WTC11 (cell line): Measurements from ENCODE around the gene MTA2. TPM values are rescaled to one million over a fixed set of nuclear protein-coding genes. Genes with fewer than 3 reads are reported as not detected.
A peak's percentile ranks its signal among the peaks of the same experiment; 100 is the strongest.

ENCODE experiments used
- CBFB ChIP-seq: sonication (generic); formaldehyde crosslinking; IDR thresholded peaks from 2 replicates; pipeline ENCODE4 v1.8.1; 2022; ENCODE audit warnings: mild to moderate bottlenecking, low read depth, missing genetic modification reagents
- CREM ChIP-seq: sonication (generic); formaldehyde crosslinking; IDR thresholded peaks from 2 replicates; pipeline ENCODE4 v1.8.1; 2022; ENCODE audit warnings: mild to moderate bottlenecking, missing genetic modification reagents, moderate library complexity
- CTCF ChIP-seq: fragments of 200-600 bp; IDR thresholded peaks from 2 replicates; pipeline ENCODE4 v1.8.0; 2022; ENCODE audit warnings: antibody characterized with exemption
- EMX1 ChIP-seq: fragments of 250-450 bp; sonication (Bioruptor Pico); IDR thresholded peaks from 2 replicates; pipeline ENCODE4 v1.8.0; 2021; ENCODE audit warnings: mild to moderate bottlenecking
- ESRRA ChIP-seq: sonication (generic); formaldehyde crosslinking; IDR thresholded peaks from 2 replicates; pipeline ENCODE4 v1.8.1; 2022; ENCODE audit warnings: mild to moderate bottlenecking, missing genetic modification reagents, borderline replicate concordance
- FOXK1 ChIP-seq: sonication (generic); formaldehyde crosslinking; IDR thresholded peaks from 2 replicates; pipeline ENCODE4 v1.8.0; 2022; ENCODE audit warnings: mild to moderate bottlenecking, moderate library complexity, missing genetic modification reagents
- GTF2I ChIP-seq: fragments of 250-450 bp; sonication (Bioruptor Pico); conservative IDR thresholded peaks from 2 replicates; pipeline ENCODE4 v1.4.0; 2021; ENCODE audit warnings: mild to moderate bottlenecking
- IRF1 ChIP-seq: sonication (generic); formaldehyde crosslinking; IDR thresholded peaks from 2 replicates; pipeline ENCODE4 v1.8.0; 2023; ENCODE audit warnings: missing genetic modification reagents
- IRF2 ChIP-seq: sonication (generic); formaldehyde crosslinking; IDR thresholded peaks from 2 replicates; pipeline ENCODE4 v1.8.0; 2022; ENCODE audit warnings: low read depth, missing genetic modification reagents, borderline replicate concordance
- MXD4 ChIP-seq: fragments of 250-450 bp; sonication (Bioruptor Pico); IDR thresholded peaks from 2 replicates; pipeline ENCODE4 v1.8.0; 2021; ENCODE audit warnings: mild to moderate bottlenecking, moderate library complexity, borderline replicate concordance
- NFYB ChIP-seq: sonication (generic); formaldehyde crosslinking; conservative IDR thresholded peaks from 2 replicates; pipeline ENCODE4 v1.8.0; 2022; ENCODE audit warnings: low read depth, missing genetic modification reagents
- NR3C1 ChIP-seq: sonication (generic); formaldehyde crosslinking; conservative IDR thresholded peaks from 2 replicates; pipeline ENCODE4 v1.8.1; 2023; ENCODE audit warnings: low read depth, mild to moderate bottlenecking, missing genetic modification reagents
- RORB ChIP-seq: fragments of 250-450 bp; sonication (Bioruptor Pico); IDR thresholded peaks from 2 replicates; pipeline ENCODE4 v1.9.0; 2021; ENCODE audit warnings: mild to moderate bottlenecking
- TEAD1 ChIP-seq: sonication (generic); formaldehyde crosslinking; IDR thresholded peaks from 2 replicates; pipeline ENCODE4 v1.8.0; 2022; ENCODE audit warnings: mild to moderate bottlenecking, missing genetic modification reagents
- TEAD4 ChIP-seq: sonication (generic); formaldehyde crosslinking; IDR thresholded peaks from 2 replicates; pipeline ENCODE4 v1.8.0; 2022; ENCODE audit warnings: mild to moderate bottlenecking, missing genetic modification reagents
- USF1 ChIP-seq: sonication (generic); formaldehyde crosslinking; IDR thresholded peaks from 2 replicates; pipeline ENCODE4 v1.8.0; 2022; ENCODE audit warnings: mild to moderate bottlenecking, missing genetic modification reagents
- ZNF138 ChIP-seq: sonication (generic); formaldehyde crosslinking; conservative IDR thresholded peaks from 2 replicates; pipeline ENCODE4 v1.8.1; 2022; ENCODE audit warnings: mild to moderate bottlenecking, moderate library complexity, missing genetic modification reagents
- ZNF263 ChIP-seq: sonication (generic); formaldehyde crosslinking; IDR thresholded peaks from 2 replicates; pipeline ENCODE4 v1.8.1; 2022; ENCODE audit warnings: low read depth, mild to moderate bottlenecking, moderate library complexity, missing genetic modification reagents
- ZNF317 ChIP-seq: sonication (generic); formaldehyde crosslinking; IDR thresholded peaks from 2 replicates; pipeline ENCODE4 v1.8.1; 2023; ENCODE audit warnings: low read depth, mild to moderate bottlenecking, moderate library complexity, missing genetic modification reagents, borderline replicate concordance
- ZNF416 ChIP-seq: fragments of 250-450 bp; sonication (Bioruptor Pico); IDR thresholded peaks from 2 replicates; pipeline ENCODE4 v1.9.0; 2021; ENCODE audit warnings: mild to moderate bottlenecking, inconsistent platforms
- ZNF671 ChIP-seq: fragments of 250-450 bp; sonication (Bioruptor Pico); IDR thresholded peaks from 2 replicates; pipeline ENCODE4 v1.8.0; 2021; ENCODE audit warnings: mild to moderate bottlenecking
- total RNA-seq: library from RNA; stranded (reverse); gene quantifications from 3 replicates; pipeline ENCODE4 v1.2.3, GENCODE V29; 2021
- TF ChIP-seq, protein P1 (sequence below): sonication (generic); formaldehyde crosslinking; IDR thresholded peaks from 2 replicates; pipeline ENCODE4 v1.8.1; 2023; ENCODE audit warnings: mild to moderate bottlenecking, moderate library complexity, missing genetic modification reagents
- TF ChIP-seq, protein P2 (sequence below): sonication (generic); formaldehyde crosslinking; IDR thresholded peaks from 2 replicates; pipeline ENCODE4 v1.8.1; 2022; ENCODE audit warnings: missing genetic modification reagents, borderline replicate concordance
- TF ChIP-seq, protein P3 (sequence below): fragments of 250-450 bp; sonication (Bioruptor Pico); IDR thresholded peaks from 2 replicates; pipeline ENCODE4 v1.8.0; 2021; ENCODE audit warnings: mild to moderate bottlenecking
- TF ChIP-seq, protein P4 (sequence below): fragments of 250-450 bp; sonication (Bioruptor Pico); IDR thresholded peaks from 2 replicates; pipeline ENCODE4 v2.1.2; 2022; ENCODE audit warnings: mild to moderate bottlenecking, moderate library complexity
- TF ChIP-seq, protein P5 (sequence below): sonication (generic); formaldehyde crosslinking; IDR thresholded peaks from 2 replicates; pipeline ENCODE4 v1.8.1; 2022; ENCODE audit warnings: mild to moderate bottlenecking, moderate library complexity, missing genetic modification reagents

MTA2 gene
- total RNA-seq, 1 experiment from 2014 or later, result 115 TPM

DNA sequence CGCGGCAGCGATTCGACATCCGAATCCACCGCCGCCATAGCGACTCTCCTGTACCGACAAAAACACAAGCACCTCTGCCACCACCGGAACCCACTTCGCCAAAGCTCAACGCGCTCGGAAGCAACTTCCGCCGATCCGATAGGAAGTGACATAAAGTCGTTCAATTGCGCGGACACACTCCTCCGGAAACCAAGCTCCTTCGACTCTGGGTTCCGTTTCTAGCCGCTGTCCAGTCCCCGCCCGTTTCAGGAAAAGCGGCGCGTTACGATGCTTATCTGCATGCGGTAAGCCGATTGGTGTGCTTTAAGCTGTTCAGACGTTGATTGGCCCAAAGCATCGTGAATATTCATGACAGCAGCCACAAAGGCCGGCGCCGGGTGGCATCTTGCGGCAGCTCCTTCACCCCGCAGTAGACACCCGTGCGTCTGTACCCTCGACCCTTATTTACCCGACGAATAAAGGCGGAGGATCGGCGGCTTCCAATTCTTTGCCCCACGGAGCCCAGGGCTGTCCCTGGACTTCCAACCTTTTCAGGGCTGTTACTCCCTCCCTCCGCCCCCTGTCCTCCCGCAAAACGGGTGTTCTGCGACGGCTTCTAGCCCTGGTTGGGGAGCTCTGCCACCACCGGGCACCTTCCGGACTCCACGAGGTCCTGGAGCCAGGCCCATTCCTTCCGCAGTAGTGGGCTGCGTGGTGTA, 10.1 kb downstream of the MTA2 start, which contains the start of gene TUT1 (continued):
- TF ChIP-seq, protein P1, sequence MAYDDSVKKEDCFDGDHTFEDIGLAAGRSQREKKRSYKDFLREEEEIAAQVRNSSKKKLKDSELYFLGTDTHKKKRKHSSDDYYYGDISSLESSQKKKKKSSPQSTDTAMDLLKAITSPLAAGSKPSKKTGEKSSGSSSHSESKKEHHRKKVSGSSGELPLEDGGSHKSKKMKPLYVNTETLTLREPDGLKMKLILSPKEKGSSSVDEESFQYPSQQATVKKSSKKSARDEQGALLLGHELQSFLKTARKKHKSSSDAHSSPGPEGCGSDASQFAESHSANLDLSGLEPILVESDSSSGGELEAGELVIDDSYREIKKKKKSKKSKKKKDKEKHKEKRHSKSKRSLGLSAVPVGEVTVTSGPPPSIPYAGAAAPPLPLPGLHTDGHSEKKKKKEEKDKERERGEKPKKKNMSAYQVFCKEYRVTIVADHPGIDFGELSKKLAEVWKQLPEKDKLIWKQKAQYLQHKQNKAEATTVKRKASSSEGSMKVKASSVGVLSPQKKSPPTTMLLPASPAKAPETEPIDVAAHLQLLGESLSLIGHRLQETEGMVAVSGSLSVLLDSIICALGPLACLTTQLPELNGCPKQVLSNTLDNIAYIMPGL, result 0 out of 2 replicates have a peak, but pooled peaks have one; percentile 18
- TF ChIP-seq CREM (CRISPR knock-in tag) (peak; percentile 95), IRF1 (no peak), NFYB (CRISPR knock-in tag) (peak; percentile 63), NR3C1 (CRISPR knock-in tag) (no peak), ZNF138 (CRISPR knock-in tag) (no peak), ZNF263 (CRISPR knock-in tag) (no peak), ZNF671 (CRISPR knock-in tag) (no peak), CBFB (0 out of 2 replicates have a peak, but pooled peaks have one; percentile 64), TEAD4 (CRISPR knock-in tag) (no peak), USF1 (CRISPR knock-in tag) (no peak), IRF2 (CRISPR knock-in tag) (no peak), ZNF317 (CRISPR knock-in tag) (no peak), GTF2I (CRISPR knock-in tag) (no peak), RORB (CRISPR knock-in tag) (no peak), FOXK1 (CRISPR knock-in tag) (peak; percentile 97), ZNF416 (no peak), TEAD1 (CRISPR knock-in tag) (peak; percentile 85; the same call in 1 of the 2 replicates), EMX1 (CRISPR knock-in tag) (no peak), CTCF (no peak), MXD4 (CRISPR knock-in tag) (no peak), ESRRA (CRISPR knock-in tag) (no peak)
- TF ChIP-seq, protein P2, sequence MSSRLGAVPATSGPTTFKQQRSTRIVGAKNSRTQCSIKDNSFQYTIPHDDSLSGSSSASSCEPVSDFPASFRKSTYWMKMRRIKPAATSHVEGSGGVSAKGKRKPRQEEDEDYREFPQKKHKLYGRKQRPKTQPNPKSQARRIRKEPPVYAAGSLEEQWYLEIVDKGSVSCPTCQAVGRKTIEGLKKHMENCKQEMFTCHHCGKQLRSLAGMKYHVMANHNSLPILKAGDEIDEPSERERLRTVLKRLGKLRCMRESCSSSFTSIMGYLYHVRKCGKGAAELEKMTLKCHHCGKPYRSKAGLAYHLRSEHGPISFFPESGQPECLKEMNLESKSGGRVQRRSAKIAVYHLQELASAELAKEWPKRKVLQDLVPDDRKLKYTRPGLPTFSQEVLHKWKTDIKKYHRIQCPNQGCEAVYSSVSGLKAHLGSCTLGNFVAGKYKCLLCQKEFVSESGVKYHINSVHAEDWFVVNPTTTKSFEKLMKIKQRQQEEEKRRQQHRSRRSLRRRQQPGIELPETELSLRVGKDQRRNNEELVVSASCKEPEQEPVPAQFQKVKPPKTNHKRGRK (CRISPR knock-in tag), result no peak
- TF ChIP-seq, protein P3, sequence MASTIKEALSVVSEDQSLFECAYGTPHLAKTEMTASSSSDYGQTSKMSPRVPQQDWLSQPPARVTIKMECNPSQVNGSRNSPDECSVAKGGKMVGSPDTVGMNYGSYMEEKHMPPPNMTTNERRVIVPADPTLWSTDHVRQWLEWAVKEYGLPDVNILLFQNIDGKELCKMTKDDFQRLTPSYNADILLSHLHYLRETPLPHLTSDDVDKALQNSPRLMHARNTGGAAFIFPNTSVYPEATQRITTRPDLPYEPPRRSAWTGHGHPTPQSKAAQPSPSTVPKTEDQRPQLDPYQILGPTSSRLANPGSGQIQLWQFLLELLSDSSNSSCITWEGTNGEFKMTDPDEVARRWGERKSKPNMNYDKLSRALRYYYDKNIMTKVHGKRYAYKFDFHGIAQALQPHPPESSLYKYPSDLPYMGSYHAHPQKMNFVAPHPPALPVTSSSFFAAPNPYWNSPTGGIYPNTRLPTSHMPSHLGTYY (CRISPR knock-in tag), result no peak
- TF ChIP-seq, protein P4, sequence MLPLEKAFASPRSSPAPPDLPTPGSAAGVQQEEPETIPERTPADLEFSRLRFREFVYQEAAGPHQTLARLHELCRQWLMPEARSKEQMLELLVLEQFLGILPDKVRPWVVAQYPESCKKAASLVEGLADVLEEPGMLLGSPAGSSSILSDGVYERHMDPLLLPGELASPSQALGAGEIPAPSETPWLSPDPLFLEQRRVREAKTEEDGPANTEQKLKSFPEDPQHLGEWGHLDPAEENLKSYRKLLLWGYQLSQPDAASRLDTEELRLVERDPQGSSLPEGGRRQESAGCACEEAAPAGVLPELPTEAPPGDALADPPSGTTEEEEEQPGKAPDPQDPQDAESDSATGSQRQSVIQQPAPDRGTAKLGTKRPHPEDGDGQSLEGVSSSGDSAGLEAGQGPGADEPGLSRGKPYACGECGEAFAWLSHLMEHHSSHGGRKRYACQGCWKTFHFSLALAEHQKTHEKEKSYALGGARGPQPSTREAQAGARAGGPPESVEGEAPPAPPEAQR, result no peak
- TF ChIP-seq, protein P5, sequence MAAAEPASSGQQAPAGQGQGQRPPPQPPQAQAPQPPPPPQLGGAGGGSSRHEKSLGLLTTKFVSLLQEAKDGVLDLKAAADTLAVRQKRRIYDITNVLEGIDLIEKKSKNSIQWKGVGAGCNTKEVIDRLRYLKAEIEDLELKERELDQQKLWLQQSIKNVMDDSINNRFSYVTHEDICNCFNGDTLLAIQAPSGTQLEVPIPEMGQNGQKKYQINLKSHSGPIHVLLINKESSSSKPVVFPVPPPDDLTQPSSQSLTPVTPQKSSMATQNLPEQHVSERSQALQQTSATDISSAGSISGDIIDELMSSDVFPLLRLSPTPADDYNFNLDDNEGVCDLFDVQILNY (CRISPR knock-in tag), result no peak
- TF ChIP-seq, all 79 proteins: peak for 23
